AG04450 (cell line): ENCODE data around the gene MYO1A. TPM values are rescaled to one million over a fixed set of nuclear protein-coding genes. Genes with fewer than 3 reads are reported as not detected.

Experiments
- CTCF ChIA-PET: fragments of 300-600, 350-600 bp; formaldehyde crosslinking; extraction: SDS; loops from one replicate; lab custom pipeline; 2022; ENCODE audit warnings: antibody characterized with exemption, inconsistent platforms; lab: Charles Lee
- POLR2A ChIA-PET: fragments of 350-600 bp; formaldehyde crosslinking; extraction: SDS; loops from one replicate; lab custom pipeline; 2021; ENCODE audit warnings: antibody characterized with exemption, inconsistent platforms; lab: Yijun Ruan, JAX
- DNase-seq: peaks from one replicate; pipeline ENCODE4 v3.0.0-alpha.2; 2011; ENCODE audit warnings: low read depth, low spot score
- H3K27ac ChIP-seq: one replicate; pipeline ENCODE4 v1.5.1; 2012; ENCODE audit warnings: low read depth, low read length, control low read depth
- H3K27me3 ChIP-seq: one replicate; pipeline ENCODE4 v1.6.0; 2012; ENCODE audit warnings: low read length; ENCODE audit not compliant: control insufficient read depth, insufficient read depth
- H3K4me3 ChIP-seq: 2 replicates; pipeline ENCODE4 v1.5.1; 2011; ENCODE audit warnings: mild to moderate bottlenecking, low read depth, low read length, control low read depth
- H3K9me3 ChIP-seq: 2 replicates; pipeline ENCODE4 v1.5.1; 2012; ENCODE audit warnings: low read length; ENCODE audit not compliant: control insufficient read depth, insufficient read depth
- polyA plus RNA-seq: library from polyadenylated mRNA; depleted of rRNA; stranded (reverse); fragments of >200 nt; gene quantifications from 2 replicates; pipeline ENCODE4 v1.2.3, GENCODE V29; 2011
- TF ChIP-seq, protein P1 (sequence below): IDR thresholded peaks from 2 replicates; pipeline ENCODE4 v1.5.1; 2011; ENCODE audit warnings: low read depth, low read length, control low read depth, inconsistent platforms

Gene MYO1A
- polyA plus RNA-seq, 1 experiment = not detected

DNA sequence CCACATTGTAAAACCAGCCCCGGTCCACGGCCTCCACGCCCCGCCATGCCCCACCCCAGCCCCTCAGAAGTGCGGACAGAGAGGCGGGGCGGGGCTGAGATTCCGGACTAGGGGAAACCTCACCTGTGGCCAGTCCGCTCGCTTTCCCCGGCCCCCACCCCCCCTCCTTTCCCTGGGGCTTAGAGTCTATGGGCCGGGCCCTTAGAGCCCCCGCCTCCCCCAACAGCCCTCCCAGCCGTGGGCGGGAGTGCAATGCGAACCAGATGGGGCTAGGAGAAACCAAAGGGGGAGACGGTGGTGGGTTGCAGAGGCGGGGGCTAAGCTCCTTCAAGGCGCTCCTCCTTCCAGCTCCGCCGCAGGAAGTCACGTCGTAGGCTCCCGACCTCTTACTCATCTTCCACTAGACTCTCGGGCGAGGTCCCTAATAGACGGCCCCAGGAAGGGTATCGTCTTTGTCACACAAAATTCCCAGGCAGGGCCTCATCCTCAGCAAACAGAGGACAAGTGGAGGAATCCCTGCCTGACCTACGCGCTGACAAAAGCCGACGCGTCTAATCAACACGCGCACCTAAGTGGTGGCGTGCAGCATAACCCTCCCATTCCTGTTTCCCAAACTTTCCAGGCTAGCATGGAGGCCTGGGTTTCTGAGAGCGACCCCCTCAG lies 37.9 kb upstream of the MYO1A start:
- ChIA-PET POLR2A (interaction anchor here (0.6 to 13.0 kb wide), 15 partner anchors 9 to 451 kb away, joined by 3 to 258 read pairs (median 3); partner anchors contain the start of genes LRP1, NEMP1, SHMT2 and STAT6), CTCF (interaction anchor here (1.5 to 1.9 kb wide), 2 partner anchors 19 to 24 kb away, joined by 6 read pairs; partner anchors contain the start of gene STAT6)
- peak overlapping the region; percentile 100 for H3K27ac ChIP-seq
- TF ChIP-seq, protein P1, sequence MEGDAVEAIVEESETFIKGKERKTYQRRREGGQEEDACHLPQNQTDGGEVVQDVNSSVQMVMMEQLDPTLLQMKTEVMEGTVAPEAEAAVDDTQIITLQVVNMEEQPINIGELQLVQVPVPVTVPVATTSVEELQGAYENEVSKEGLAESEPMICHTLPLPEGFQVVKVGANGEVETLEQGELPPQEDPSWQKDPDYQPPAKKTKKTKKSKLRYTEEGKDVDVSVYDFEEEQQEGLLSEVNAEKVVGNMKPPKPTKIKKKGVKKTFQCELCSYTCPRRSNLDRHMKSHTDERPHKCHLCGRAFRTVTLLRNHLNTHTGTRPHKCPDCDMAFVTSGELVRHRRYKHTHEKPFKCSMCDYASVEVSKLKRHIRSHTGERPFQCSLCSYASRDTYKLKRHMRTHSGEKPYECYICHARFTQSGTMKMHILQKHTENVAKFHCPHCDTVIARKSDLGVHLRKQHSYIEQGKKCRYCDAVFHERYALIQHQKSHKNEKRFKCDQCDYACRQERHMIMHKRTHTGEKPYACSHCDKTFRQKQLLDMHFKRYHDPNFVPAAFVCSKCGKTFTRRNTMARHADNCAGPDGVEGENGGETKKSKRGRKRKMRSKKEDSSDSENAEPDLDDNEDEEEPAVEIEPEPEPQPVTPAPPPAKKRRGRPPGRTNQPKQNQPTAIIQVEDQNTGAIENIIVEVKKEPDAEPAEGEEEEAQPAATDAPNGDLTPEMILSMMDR = no peak
- peak; percentile 97 for DNase-seq
- H3K27me3 ChIP-seq = no peaks in the 10 kb centered on the region
- peak overlapping the region; percentile 76 for H3K4me3 ChIP-seq
- no peaks in the 10 kb centered on the region; the same call in 1 of the 2 replicates for H3K9me3 ChIP-seq

DNA sequence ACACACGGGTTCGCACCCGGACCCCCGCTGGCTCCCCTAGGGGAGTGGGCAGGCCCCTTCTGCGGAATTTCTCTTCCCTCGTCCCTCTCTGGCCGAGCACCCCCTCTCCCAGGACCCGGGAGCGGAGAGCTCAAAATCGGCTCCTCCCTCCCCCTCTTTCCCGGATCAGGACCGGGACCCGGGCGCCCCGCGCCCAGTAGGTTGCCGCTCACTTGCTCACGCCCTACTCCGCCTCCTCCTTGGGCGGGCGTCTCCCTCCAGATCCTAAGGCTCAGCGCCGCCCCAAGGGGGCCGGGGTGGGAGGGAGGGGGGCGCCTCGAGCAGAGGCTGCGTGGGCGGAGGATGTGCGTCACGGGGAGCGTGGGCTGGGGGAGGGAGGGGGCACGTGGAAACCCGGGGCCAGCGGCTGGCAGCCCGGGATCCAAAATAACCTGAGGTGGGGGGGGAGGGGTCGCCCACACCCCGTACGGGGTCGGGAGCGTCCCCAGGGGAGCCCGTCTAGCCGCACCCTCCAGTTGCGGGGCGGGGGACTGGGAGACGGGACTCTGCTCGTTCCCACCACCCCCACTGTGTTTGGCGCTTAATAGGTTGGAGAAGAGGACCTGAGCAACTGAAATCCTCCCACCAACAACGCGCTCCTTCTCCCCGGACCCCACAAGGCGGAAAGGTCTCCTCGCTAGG lies 37.2 kb upstream of the MYO1A start:
- H3K27ac ChIP-seq = peak overlapping the region; percentile 100
- peak; percentile 88 for DNase-seq
- H3K27me3 ChIP-seq = no peaks in the 10 kb centered on the region
- no peaks in the 10 kb centered on the region; the same call in 1 of the 2 replicates for H3K9me3 ChIP-seq
- H3K4me3 ChIP-seq = peak overlapping the region; percentile 76
- ChIA-PET POLR2A (interaction anchor here (0.6 to 13.0 kb wide), 14 partner anchors 8 to 451 kb away, joined by 3 to 258 read pairs (median 3); partner anchors contain the start of genes LRP1, NEMP1, SHMT2 and STAT6), CTCF (interaction anchor here (1.0 to 1.9 kb wide), 3 partner anchors 13 to 24 kb away, joined by 4 to 6 read pairs (median 6); partner anchors contain the start of gene STAT6)
- TF ChIP-seq, protein P1 = no peak

- POLR2A ChIA-PET = interaction anchor here (0.6 to 13.0 kb wide), 3 partner anchors 7 to 46 kb away, joined by 3 to 258 read pairs (median 33); partner anchors contain the start of genes NEMP1 and STAT6
- DNase-seq = no peak
- CTCF ChIA-PET = interaction anchor here (1.0 to 1.5 kb wide), 2 partner anchors 13 to 25 kb away, joined by 4 to 6 read pairs; partner anchors contain the start of gene STAT6
- H3K9me3 ChIP-seq = no peaks in the 10 kb centered on the region; the same call in 1 of the 2 replicates
- H3K27ac ChIP-seq = peak overlapping the region; percentile 100
- TF ChIP-seq, protein P1 = peak; percentile 47
- no peaks in the 10 kb centered on the region for H3K27me3 ChIP-seq
- H3K4me3 ChIP-seq = peak overlapping the region; percentile 76
These were observed 36.6 kb upstream of the MYO1A start for GRCh38 chr12:57086493-57087009.

DNA sequence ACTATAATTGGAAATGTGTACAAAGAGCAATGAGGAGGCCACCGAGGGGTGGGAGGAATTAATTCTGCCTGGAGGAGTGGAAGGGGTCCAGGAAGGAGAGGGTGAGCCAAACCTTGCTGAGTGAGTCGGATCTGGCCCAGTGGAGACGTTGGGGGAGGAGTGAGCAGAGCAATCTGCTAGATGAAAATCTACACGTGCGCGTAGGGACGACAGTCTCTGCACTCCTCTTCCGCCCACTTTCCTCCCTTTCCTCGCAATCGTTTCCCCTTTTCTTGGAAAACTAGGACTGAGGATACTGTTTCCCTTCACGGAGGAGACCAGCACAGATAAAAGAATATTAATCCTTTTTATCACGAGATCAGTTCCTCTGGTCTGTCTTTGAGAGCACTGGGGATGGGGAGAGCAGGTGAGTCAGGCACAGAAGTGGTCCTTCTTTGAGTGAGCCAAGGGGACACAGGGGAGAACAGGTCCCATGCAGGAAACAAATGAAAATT lies 36.1 kb upstream of the MYO1A start:
- TF ChIP-seq, protein P1 = no peak
- ChIA-PET POLR2A (interaction anchor here (13.0 kb wide), 1 partner anchor 21 kb away, joined by 258 read pairs; the partner anchor contains the start of gene STAT6), CTCF (no interaction called here)
- Histone ChIP-seq H3K9me3 (no peaks in the 10 kb centered on the region; the same call in 1 of the 2 replicates), H3K4me3 (peak overlapping the region; percentile 76), H3K27ac (peak overlapping the region; percentile 100), H3K27me3 (no peaks in the 10 kb centered on the region)
- no peak for DNase-seq
